Activated CD8-positive, alpha-beta T cell treated with anti-CD3 and anti-CD28 coated beads for 36 hours (primary cell): ENCODE data around the gene ST6GALNAC3. TPM values are rescaled to one million over a fixed set of nuclear protein-coding genes. Genes with fewer than 3 reads are reported as not detected.

Experiments
- ATAC-seq: fragments of 200-7000 bp; cut with Tn5 transposase; one replicate; pipeline ENCODE4 v1.10.0; 2021; ENCODE audit warnings: mild to moderate bottlenecking, moderate library complexity
- CTCF ChIA-PET: fragments of 350-600 bp; sonication (Branson Sonifier 250); formaldehyde crosslinking; loops from one replicate; lab custom pipeline; 2021; ENCODE audit warnings: antibody characterized with exemption; lab: Charles Lee
- POLR2A ChIA-PET: fragments of 350-600 bp; sonication (Branson Sonifier 250); formaldehyde crosslinking; loops from one replicate; lab custom pipeline; 2021; ENCODE audit warnings: antibody characterized with exemption; lab: Charles Lee
- DNase-seq: peaks from one replicate; pipeline ENCODE4 v3.0.0-alpha.2; 2020
- H3K27ac Mint-ChIP-seq: one replicate; pipeline ENCODE4 v1.8.0; 2021; ENCODE audit warnings: mild to moderate bottlenecking, mixed read lengths
- H3K27me3 Mint-ChIP-seq: one replicate; pipeline ENCODE4 v1.8.0; 2021; ENCODE audit warnings: mixed read lengths
- H3K36me3 Mint-ChIP-seq: one replicate; pipeline ENCODE4 v1.8.0; 2021; ENCODE audit warnings: low read depth, mixed read lengths
- H3K4me1 Mint-ChIP-seq: one replicate; pipeline ENCODE4 v1.8.0; 2021; ENCODE audit warnings: low read depth, mixed read lengths
- H3K4me3 Mint-ChIP-seq: one replicate; pipeline ENCODE4 v1.8.0; 2021; ENCODE audit warnings: mild to moderate bottlenecking, moderate library complexity, mixed read lengths
- H3K9me3 Mint-ChIP-seq: one replicate; pipeline ENCODE4 v1.8.0; 2021; ENCODE audit warnings: mixed read lengths
- intact Hi-C: fragments of 100-400 bp; cut with micrococcal nuclease; formaldehyde crosslinking; loops from one replicate; pipeline ENCODE4 v1.10.0; 2022
- total RNA-seq, 2 experiments: library from RNA; stranded (reverse); gene quantifications; one replicate each; pipeline ENCODE4 v1.2.3, GENCODE V29; 2021
- TF ChIP-seq, protein P1 (sequence below): fragments of 200-600 bp; IDR thresholded peaks from one replicate; pipeline ENCODE4 v1.8.0; 2022; ENCODE audit warnings: antibody characterized with exemption, mild to moderate bottlenecking

Gene ST6GALNAC3
- total RNA-seq, 2 experiments from 2014 or later, result 2.7 to 2.9 TPM

DNA sequence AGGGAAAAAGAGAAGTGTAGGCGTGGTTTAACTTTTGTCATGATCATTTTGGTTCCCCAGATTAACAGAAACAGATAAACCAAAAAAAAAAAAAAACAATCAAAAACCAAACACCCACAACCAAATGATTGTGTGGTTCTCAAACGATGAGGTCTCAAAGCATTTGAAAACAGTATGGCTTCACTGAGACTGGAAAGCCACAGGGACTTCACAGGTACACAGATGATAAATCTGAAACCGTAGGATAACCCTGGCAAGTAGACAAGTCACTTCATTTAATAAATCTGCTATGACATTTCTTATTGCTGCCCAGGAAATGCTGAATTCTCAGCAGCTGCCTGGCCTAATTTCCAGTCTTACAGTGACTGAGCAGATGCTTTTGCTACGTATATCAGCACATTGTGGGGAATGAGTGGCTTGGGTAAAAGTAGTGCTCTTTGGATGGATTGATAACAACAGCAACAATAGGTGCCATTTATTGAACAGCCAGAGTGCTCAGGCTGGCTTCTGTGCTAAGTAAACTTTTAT, 6.1 kb downstream of the ST6GALNAC3 start:
- intact Hi-C loops, result no loop called here
- Mint-ChIP-seq H3K27me3 (no peaks in the 10 kb centered on the region), H3K9me3 (no peaks in the 10 kb centered on the region), H3K4me1 (peaks cover 19% of the 10 kb centered on the region), H3K36me3 (no peaks in the 10 kb centered on the region), H3K27ac (no peak overlapping the region), H3K4me3 (no peak overlapping the region)
- ChIA-PET CTCF (no interaction called here), POLR2A (no interaction called here)
- DNase-seq (no peak), ATAC-seq (no peak)
- TF ChIP-seq, protein P1, sequence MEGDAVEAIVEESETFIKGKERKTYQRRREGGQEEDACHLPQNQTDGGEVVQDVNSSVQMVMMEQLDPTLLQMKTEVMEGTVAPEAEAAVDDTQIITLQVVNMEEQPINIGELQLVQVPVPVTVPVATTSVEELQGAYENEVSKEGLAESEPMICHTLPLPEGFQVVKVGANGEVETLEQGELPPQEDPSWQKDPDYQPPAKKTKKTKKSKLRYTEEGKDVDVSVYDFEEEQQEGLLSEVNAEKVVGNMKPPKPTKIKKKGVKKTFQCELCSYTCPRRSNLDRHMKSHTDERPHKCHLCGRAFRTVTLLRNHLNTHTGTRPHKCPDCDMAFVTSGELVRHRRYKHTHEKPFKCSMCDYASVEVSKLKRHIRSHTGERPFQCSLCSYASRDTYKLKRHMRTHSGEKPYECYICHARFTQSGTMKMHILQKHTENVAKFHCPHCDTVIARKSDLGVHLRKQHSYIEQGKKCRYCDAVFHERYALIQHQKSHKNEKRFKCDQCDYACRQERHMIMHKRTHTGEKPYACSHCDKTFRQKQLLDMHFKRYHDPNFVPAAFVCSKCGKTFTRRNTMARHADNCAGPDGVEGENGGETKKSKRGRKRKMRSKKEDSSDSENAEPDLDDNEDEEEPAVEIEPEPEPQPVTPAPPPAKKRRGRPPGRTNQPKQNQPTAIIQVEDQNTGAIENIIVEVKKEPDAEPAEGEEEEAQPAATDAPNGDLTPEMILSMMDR, result no peak

DNA sequence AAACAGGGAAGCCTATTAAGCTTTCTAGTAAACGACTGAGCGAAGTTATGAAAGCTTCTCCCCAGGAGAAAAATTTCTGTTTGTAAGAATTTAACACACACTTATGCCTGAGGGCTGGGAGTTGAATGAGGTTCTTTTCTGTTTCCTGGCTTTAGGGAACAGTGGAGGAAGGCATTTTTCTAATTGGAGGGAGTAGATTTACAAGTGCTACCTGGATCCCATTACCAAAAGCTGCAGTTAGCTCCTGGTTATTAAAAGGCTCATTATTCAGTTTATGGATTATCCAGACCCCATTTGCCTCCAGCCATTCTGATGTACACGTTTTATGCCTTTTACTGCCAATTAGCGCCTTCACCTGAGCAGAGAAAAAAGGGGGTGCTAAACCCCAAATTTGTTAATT, 7.5 kb downstream of the ST6GALNAC3 start:
- H3K27ac Mint-ChIP-seq, result no peak overlapping the region
- no peak for ATAC-seq
- TF ChIP-seq, protein P1, result no peak
- peaks cover 11% of the 10 kb centered on the region for H3K4me1 Mint-ChIP-seq
- DNase-seq, result no peak
- H3K9me3 Mint-ChIP-seq, result no peaks in the 10 kb centered on the region
- POLR2A ChIA-PET, result no interaction called here
- H3K27me3 Mint-ChIP-seq, result no peaks in the 10 kb centered on the region
- no peak overlapping the region for H3K4me3 Mint-ChIP-seq
- CTCF ChIA-PET, result interaction anchor here (0.8 kb wide), 1 partner anchor 72 kb away, joined by 4 read pairs; no protein-coding TSS in a partner anchor
- no peaks in the 10 kb centered on the region for H3K36me3 Mint-ChIP-seq
- intact Hi-C loops, result no loop called here

DNA sequence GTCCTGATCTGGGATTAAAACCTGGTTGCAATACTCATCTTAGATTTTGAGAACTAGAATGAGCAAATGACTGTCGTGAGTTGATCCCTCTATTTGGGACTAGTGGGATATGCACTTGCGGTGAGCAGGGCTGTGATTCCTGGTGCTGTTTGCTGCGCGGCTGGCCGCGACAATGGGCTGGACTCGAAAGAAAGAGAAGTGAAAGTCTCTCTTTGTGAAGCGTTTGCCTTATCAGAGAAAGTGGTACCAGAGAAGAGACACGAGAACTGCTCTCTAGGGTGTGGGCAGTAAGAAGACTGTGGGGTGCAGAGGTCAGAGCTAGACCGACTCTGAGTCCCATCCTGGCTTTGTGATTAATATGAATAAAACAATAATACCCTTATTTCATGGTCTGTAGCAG, 8.6 kb downstream of the ST6GALNAC3 start:
- Mint-ChIP-seq H3K4me3 (no peak overlapping the region), H3K36me3 (no peaks in the 10 kb centered on the region), H3K27ac (no peak overlapping the region), H3K27me3 (no peaks in the 10 kb centered on the region), H3K9me3 (no peaks in the 10 kb centered on the region), H3K4me1 (peaks cover 11% of the 10 kb centered on the region)
- TF ChIP-seq, protein P1, result no peak
- no peak for DNase-seq
- ChIA-PET POLR2A (no interaction called here), CTCF (no interaction called here)
- intact Hi-C loops, result no loop called here
- ATAC-seq, result no peak

DNA sequence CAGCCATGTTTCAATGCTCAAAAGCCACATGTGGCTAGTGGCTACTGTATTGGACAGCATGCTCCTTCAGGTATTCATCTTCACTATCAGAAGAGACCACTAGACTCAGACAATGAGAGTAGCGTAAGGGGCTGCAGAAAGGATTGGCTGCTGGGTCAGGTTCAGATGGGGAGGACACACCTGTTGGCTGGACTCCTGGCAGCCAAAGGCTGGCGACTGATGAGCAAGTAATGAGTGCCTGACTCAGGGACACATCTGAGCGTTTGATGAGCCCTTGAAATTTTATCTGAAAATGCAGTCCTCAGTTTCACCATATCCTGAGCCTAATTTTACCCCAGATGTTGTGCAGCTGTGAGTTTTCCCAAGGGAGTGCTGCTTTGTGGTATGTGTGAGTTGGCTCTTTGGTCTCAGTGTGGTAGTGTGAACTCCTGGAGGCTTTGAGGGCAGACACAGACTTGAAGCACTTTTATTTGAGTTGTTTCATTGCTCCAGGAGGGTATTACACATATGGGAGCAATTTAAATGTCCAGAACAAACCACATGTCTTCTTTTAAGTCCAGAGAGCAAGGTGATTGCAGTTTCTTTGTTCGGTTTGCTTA, 9.6 kb downstream of the ST6GALNAC3 start:
- Mint-ChIP-seq H3K27me3 (peaks cover 1% of the 10 kb centered on the region), H3K27ac (no peak overlapping the region), H3K9me3 (no peaks in the 10 kb centered on the region), H3K36me3 (no peaks in the 10 kb centered on the region), H3K4me1 (peaks cover 11% of the 10 kb centered on the region), H3K4me3 (no peak overlapping the region)
- ATAC-seq, result no peak
- DNase-seq, result no peak
- intact Hi-C loops, result no loop called here
- POLR2A ChIA-PET, result no interaction called here
- TF ChIP-seq, protein P1, result no peak
- CTCF ChIA-PET, result no interaction called here

DNA sequence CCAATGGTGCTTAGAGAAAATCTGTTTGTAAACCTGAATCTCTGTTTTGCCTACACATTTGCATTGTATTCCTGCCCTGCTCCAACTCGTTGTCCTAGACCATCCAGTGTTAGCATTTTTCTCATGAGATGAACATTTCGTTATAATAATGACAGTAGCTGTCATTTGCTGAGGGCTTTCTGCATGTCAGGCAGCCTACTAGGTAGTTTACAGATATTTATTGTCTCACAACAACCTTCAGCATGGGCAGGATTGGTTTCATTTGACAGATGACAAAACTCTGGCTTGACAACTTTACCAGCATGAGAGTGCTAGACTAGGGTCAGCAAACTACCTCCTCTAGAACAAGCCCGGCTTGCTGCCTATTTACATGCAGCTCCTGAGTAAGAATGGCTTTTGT, 10.1 kb downstream of the ST6GALNAC3 start:
- DNase-seq, result no peak
- H3K27me3 Mint-ChIP-seq, result peaks cover 1% of the 10 kb centered on the region
- H3K4me1 Mint-ChIP-seq, result peaks cover 8% of the 10 kb centered on the region
- TF ChIP-seq, protein P1, result no peak
- intact Hi-C loops, result no loop called here
- H3K36me3 Mint-ChIP-seq, result no peaks in the 10 kb centered on the region
- H3K4me3 Mint-ChIP-seq, result no peak overlapping the region
- POLR2A ChIA-PET, result no interaction called here
- no peak for ATAC-seq
- no peak overlapping the region for H3K27ac Mint-ChIP-seq
- no peaks in the 10 kb centered on the region for H3K9me3 Mint-ChIP-seq
- CTCF ChIA-PET, result no interaction called here
